Trophoblast cell (in vitro differentiated cells and primary cell): ENCODE data around the gene F11R.

Experiments
- DNase-seq, 2 donors: peaks; one replicate each; pipeline ENCODE4 v3.0.0-alpha.2; 2016
- H2AFZ ChIP-seq: 2 replicates; pipeline ENCODE4 v1.6.1; 2013; ENCODE audit warnings: low read length, moderate library complexity, mild to moderate bottlenecking; ENCODE audit not compliant: insufficient read depth, poor library complexity
- H2AK5ac ChIP-seq: 2 replicates; pipeline ENCODE4 v1.6.1; 2013; ENCODE audit warnings: mild to moderate bottlenecking, low read length
- H2BK120ac ChIP-seq: 2 replicates; pipeline ENCODE4 v1.6.1; 2013; ENCODE audit warnings: low read length, mild to moderate bottlenecking, moderate library complexity; ENCODE audit not compliant: insufficient read depth, poor library complexity
- H2BK12ac ChIP-seq: 2 replicates; pipeline ENCODE4 v1.6.1; 2013; ENCODE audit warnings: mild to moderate bottlenecking, low read length, moderate library complexity
- H2BK5ac ChIP-seq: 2 replicates; pipeline ENCODE4 v1.6.1; 2013; ENCODE audit warnings: low read length, low read depth, moderate library complexity, mild to moderate bottlenecking; ENCODE audit not compliant: poor library complexity
- H3K14ac ChIP-seq: 2 replicates; pipeline ENCODE4 v1.6.1; 2013; ENCODE audit warnings: mild to moderate bottlenecking, low read length
- H3K18ac ChIP-seq: 2 replicates; pipeline ENCODE4 v1.6.1; 2013; ENCODE audit warnings: mild to moderate bottlenecking, low read length
- H3K23ac ChIP-seq: 2 replicates; pipeline ENCODE4 v1.6.1; 2013; ENCODE audit warnings: low read length
- H3K27ac ChIP-seq: 2 replicates; pipeline ENCODE4 v1.5.1; 2013; ENCODE audit warnings: low read depth, mild to moderate bottlenecking, inconsistent platforms, low read length, moderate library complexity
- H3K27me3 ChIP-seq: 2 replicates; pipeline ENCODE4 v1.6.1; 2013; ENCODE audit warnings: inconsistent platforms, mild to moderate bottlenecking, low read length, moderate library complexity; ENCODE audit not compliant: insufficient read depth
- H3K36me3 ChIP-seq, 2 experiments: 1 replicate in 1 of 2; 2 replicates in 1 of 2; pipeline ENCODE4 v1.6.1; 2013; ENCODE audit warnings: low read length in 2 of 2, mild to moderate bottlenecking in 2 of 2, moderate library complexity in 1 of 2; ENCODE audit not compliant: insufficient read depth in 2 of 2, control insufficient read depth in 1 of 2
- H3K4ac ChIP-seq: 2 replicates; pipeline ENCODE4 v1.6.1; 2013; ENCODE audit warnings: low read depth, mild to moderate bottlenecking, low read length, moderate library complexity
- H3K4me1 ChIP-seq, 2 experiments: 1 replicate in 1 of 2; 2 replicates in 1 of 2; pipeline ENCODE4 v1.6.1; 2013; ENCODE audit warnings: low read length in 2 of 2, mild to moderate bottlenecking in 2 of 2, moderate library complexity in 1 of 2; ENCODE audit not compliant: insufficient read depth in 2 of 2, control insufficient read depth in 1 of 2
- H3K4me2 ChIP-seq: 2 replicates; pipeline ENCODE4 v1.6.1; 2013; ENCODE audit warnings: inconsistent platforms, mild to moderate bottlenecking, low read length, moderate library complexity
- H3K4me3 ChIP-seq: 2 replicates; pipeline ENCODE4 v1.5.1; 2013; ENCODE audit warnings: mild to moderate bottlenecking, low read depth, low read length, inconsistent platforms
- H3K79me1 ChIP-seq: one replicate; pipeline ENCODE4 v1.6.1; 2013; ENCODE audit warnings: low read length
- H3K79me2 ChIP-seq: 2 replicates; pipeline ENCODE4 v1.6.1; 2013; ENCODE audit warnings: low read length, mild to moderate bottlenecking; ENCODE audit not compliant: control insufficient read depth, insufficient read depth, poor library complexity
- H3K9ac ChIP-seq: 2 replicates; pipeline ENCODE4 v1.6.1; 2013; ENCODE audit warnings: mild to moderate bottlenecking, low read length
- H3K9me3 ChIP-seq: 2 replicates; pipeline ENCODE4 v1.6.1; 2013; ENCODE audit warnings: low read depth, mild to moderate bottlenecking, control low read depth, inconsistent platforms, low read length; ENCODE audit not compliant: insufficient read depth
- H4K12ac ChIP-seq: 2 replicates; pipeline ENCODE4 v1.6.1; 2013; ENCODE audit warnings: low read depth, mild to moderate bottlenecking, low read length, moderate library complexity
- H4K8ac ChIP-seq: 2 replicates; pipeline ENCODE4 v1.6.1; 2013; ENCODE audit warnings: low read depth, mild to moderate bottlenecking, low read length, moderate library complexity
- H4K91ac ChIP-seq: one replicate; pipeline ENCODE4 v1.6.1; 2013; ENCODE audit warnings: low read depth, mild to moderate bottlenecking, low read length, moderate library complexity
- WGBS: extraction: QIAGEN DNeasy Blood & Tissue Kit; methylation state at CpG from one replicate; pipeline ENCODE4 v1.1.7; 2013; ENCODE audit warnings: missing lambda C conversion rate; ENCODE audit not compliant: insufficient read length, insufficient coverage; ENCODE audit errors: extremely low coverage; 5-methylcytosine and 5-hydroxymethylcytosine counted together

F11R gene

DNA sequence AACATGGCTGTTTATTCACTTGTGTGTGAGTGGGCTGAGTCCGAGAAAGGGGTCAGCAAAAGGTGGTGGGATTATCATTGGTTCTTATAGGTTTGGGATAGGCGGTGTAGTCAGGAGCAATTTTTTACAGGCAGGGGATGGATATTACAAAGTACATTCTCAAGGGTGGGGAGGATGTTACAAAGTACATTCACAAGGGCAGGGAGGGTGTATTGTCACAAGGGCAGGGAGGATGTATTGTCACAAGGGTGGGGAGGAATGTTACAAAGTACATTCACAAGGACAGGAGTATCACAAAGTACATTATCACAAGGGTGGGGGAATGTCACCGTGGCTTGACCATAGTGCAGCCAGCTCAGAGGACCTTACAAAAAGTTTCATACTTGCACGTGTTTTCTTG is 35.2 kb downstream of the F11R start:
- Histone ChIP-seq H3K79me2 (no peaks in the 10 kb centered on the region), H2BK120ac (no peak overlapping the region), H3K4me2 (no peak overlapping the region), H3K27me3 (no peaks in the 10 kb centered on the region), H3K23ac (no peak overlapping the region), H3K9me3 (no peaks in the 10 kb centered on the region), H3K9ac (no peak overlapping the region), H4K91ac (no peak overlapping the region), H2AFZ (no peak overlapping the region), H3K79me1 (no peaks in the 10 kb centered on the region), H3K18ac (no peak overlapping the region), H2BK5ac (no peak overlapping the region), H3K4me1 (peaks cover 0 to 8% of the 10 kb centered on the region in 2 experiments), H3K4me3 (no peak overlapping the region), H4K8ac (no peak overlapping the region), H3K14ac (no peak overlapping the region), H2AK5ac (no peak overlapping the region), H2BK12ac (no peak overlapping the region), H3K4ac (no peak overlapping the region), H3K27ac (no peak overlapping the region), H4K12ac (no peak overlapping the region), H3K36me3 (no peaks in the 10 kb centered on the region)
- no peak for DNase-seq
- WGBS: no CpG with 5 or more reads among the region's 4 CpGs

DNA sequence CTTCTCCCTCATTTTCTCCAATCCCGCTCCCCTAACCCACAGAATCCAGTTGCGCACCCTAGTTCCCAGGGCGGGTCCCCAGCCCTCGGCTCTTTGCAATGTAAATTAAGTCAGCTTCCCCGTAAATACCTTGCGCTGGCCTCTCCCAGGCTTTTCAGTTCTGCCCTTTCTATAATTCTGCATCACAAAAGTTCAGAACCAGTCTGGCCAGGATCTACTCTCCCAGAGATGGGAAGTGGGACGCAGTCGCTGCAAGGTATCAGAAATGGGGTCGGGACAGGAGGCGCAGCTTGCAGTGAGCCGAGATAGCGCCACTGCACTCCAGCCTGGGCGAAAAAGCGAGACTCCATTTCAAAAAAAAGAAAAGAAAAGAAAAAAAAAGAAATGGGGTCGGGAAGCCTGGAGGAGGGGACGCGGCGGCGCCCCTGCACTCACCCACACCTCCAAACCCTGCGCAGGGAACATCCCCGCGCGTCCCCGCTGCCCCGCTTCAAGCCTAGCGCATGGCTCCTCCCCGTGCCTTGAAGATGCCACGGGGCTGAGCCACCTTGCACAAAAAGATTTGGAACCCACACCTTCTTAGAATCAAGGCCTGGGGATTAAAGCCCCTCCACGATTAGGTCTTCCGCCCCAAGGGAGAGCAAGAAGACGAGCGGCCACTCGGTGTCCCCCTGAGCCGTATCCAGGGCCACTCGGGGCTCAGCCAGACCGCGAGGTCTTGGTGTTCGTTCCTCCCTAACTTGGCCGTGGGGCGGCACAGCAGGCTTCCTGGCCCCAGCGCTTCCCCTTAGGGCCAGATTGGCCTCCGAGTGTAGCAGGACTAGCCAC is 39.2 kb downstream of the F11R start:
- Histone ChIP-seq H2AK5ac (no peak overlapping the region), H3K79me2 (no peaks in the 10 kb centered on the region), H2BK5ac (no peak overlapping the region), H3K36me3 (no peaks in the 10 kb centered on the region), H3K4me3 (no peak overlapping the region), H3K4me1 (peaks cover 0 to 6% of the 10 kb centered on the region in 2 experiments), H3K79me1 (no peaks in the 10 kb centered on the region), H3K9ac (no peak overlapping the region), H2BK12ac (no peak overlapping the region), H3K18ac (no peak overlapping the region), H3K4ac (no peak overlapping the region), H4K91ac (no peak overlapping the region), H3K27me3 (no peaks in the 10 kb centered on the region), H3K9me3 (no peaks in the 10 kb centered on the region), H3K4me2 (peak overlapping the region; percentile 58), H3K14ac (no peak overlapping the region), H4K12ac (no peak overlapping the region), H2BK120ac (no peak overlapping the region), H4K8ac (no peak overlapping the region), H3K27ac (no peak overlapping the region), H3K23ac (no peak overlapping the region), H2AFZ (no peak overlapping the region)
- no peak for DNase-seq
- WGBS: no CpG with 5 or more reads among the region's 42 CpGs

DNA sequence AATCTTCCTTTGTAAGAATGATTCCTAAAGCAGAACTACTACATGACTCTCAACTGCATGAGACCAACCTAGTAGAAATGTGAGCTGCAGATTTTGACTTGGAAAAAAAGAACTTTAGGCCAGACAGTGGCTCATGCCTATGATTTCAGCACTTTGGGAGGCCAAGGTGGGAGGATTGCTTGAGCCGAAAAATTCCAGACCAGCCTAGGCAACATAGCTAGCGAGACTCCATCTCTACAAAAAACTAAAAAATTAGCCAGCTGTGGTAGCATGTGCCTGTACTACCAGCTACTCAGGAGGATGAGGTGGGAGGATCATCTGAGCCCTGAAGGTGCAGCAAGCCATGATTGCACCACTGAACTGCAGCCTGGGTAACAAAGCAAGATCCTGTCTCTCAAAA is 41.7 kb downstream of the F11R start:
- Histone ChIP-seq H3K4me2 (no peak overlapping the region), H3K36me3 (no peaks in the 10 kb centered on the region), H3K79me2 (no peaks in the 10 kb centered on the region), H2BK120ac (no peak overlapping the region), H3K14ac (no peak overlapping the region), H3K9ac (no peak overlapping the region), H4K91ac (no peak overlapping the region), H3K27me3 (no peaks in the 10 kb centered on the region), H3K27ac (no peak overlapping the region), H3K9me3 (no peaks in the 10 kb centered on the region), H3K23ac (no peak overlapping the region), H4K8ac (no peak overlapping the region), H3K4ac (no peak overlapping the region), H2BK5ac (no peak overlapping the region), H3K79me1 (no peaks in the 10 kb centered on the region), H2BK12ac (no peak overlapping the region), H2AFZ (no peak overlapping the region), H3K18ac (no peak overlapping the region), H3K4me1 (peaks cover 0 to 6% of the 10 kb centered on the region in 2 experiments), H2AK5ac (no peak overlapping the region), H3K4me3 (no peak overlapping the region), H4K12ac (no peak overlapping the region)
- peak in 1 of 2 donors; percentile 67 for DNase-seq
- WGBS: no CpG with 5 or more reads among the region's 2 CpGs

DNA sequence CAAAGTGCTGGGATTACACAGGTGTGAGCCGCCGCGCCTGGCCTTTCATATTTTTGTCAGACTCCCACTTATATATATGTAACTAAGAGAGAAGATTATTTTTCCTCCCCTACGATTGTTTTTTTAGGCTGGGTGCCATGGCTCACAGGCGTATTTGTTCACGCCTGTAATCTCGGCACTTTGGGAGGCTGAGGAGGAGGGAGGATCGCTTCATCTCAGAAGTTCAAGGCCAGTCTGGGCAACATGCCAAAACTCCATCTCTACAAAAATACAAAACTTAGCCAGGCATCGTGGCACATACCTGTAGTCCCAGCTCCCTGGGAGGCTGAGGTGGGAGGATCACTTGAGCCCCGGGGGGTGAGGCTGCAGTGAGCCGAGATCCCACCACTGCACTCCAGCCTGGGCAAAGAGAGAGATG is 42.4 kb downstream of the F11R start:
- no CpG with 5 or more reads among the region's 11 CpGs for WGBS
- Histone ChIP-seq H2AK5ac (no peak overlapping the region), H2AFZ (no peak overlapping the region), H3K4ac (no peak overlapping the region), H3K4me3 (no peak overlapping the region), H3K23ac (no peak overlapping the region), H3K4me2 (no peak overlapping the region), H4K8ac (no peak overlapping the region), H2BK12ac (no peak overlapping the region), H3K14ac (no peak overlapping the region), H4K12ac (no peak overlapping the region), H4K91ac (no peak overlapping the region), H3K79me2 (no peaks in the 10 kb centered on the region), H3K27ac (no peak overlapping the region), H3K18ac (no peak overlapping the region), H3K4me1 (peaks cover 0 to 6% of the 10 kb centered on the region in 2 experiments), H3K36me3 (no peaks in the 10 kb centered on the region), H3K9me3 (no peaks in the 10 kb centered on the region), H2BK120ac (no peak overlapping the region), H3K79me1 (no peaks in the 10 kb centered on the region), H3K9ac (no peak overlapping the region), H3K27me3 (no peaks in the 10 kb centered on the region), H2BK5ac (no peak overlapping the region)
- no peak for DNase-seq
